Ovary (tissue), 9 donors: ENCODE data around the gene VN1R2. TPM values are rescaled to one million over a fixed set of nuclear protein-coding genes. Genes with fewer than 3 reads are reported as not detected.
A peak's percentile ranks its signal among the peaks of the same experiment; 100 is the strongest.
"Not testable (repeated sequence)": the region's sequence is repeated elsewhere in the genome, so short reads cannot be mapped to it uniquely, and the experiment has no call there.

ENCODE experiments used
- DNase-seq, 5 donors: peaks; one replicate each; pipeline ENCODE4 v3.0.0-alpha.2; 2019 to 2020
- H3K27ac ChIP-seq, 2 donors: fragments of 200-600 bp; one replicate each; pipeline versions ENCODE4 v1.5.1 to v1.8.0; 2019 to 2022
- H3K27me3 ChIP-seq: fragments of 200-600 bp; one replicate; pipeline ENCODE4 v1.8.0; 2022
- H3K36me3 ChIP-seq: fragments of 200-600 bp; sonication (generic); one replicate; pipeline ENCODE4 v1.5.1; 2019
- H3K4me1 ChIP-seq: one replicate; pipeline ENCODE4 v1.8.1; 2013; ENCODE audit warnings: mild to moderate bottlenecking, moderate library complexity; ENCODE audit not compliant: insufficient read depth
- H3K4me3 ChIP-seq: fragments of 200-600 bp; sonication (generic); one replicate; pipeline ENCODE4 v1.5.1; 2017
- H3K9me3 ChIP-seq, 2 donors: fragments of 200-600 bp in 1 of 2; sonication (generic) in 1 of 2; one replicate each; pipeline versions ENCODE4 v1.5.1 to v1.8.1; 2013 to 2019; ENCODE audit warnings: mild to moderate bottlenecking in 1 of 2, moderate library complexity in 1 of 2
- EP300 ChIP-seq: sonication (generic); formaldehyde crosslinking; IDR thresholded peaks from one replicate; pipeline ENCODE4 v1.6.1; 2017; ENCODE audit warnings: antibody characterized with exemption
- POLR2A ChIP-seq: fragments of 450-650 bp; IDR thresholded peaks from one replicate; pipeline ENCODE4 v1.6.1; 2017; ENCODE audit warnings: antibody characterized with exemption, mild to moderate bottlenecking, moderate library complexity
- WGBS, 3 donors: extraction: QIAGEN DNeasy Blood & Tissue Kit in 1 of 3; methylation state at CpG; one replicate each; pipeline versions ENCODE4 v1.1.5 to v1.1.7; 2013 to 2017; 5-methylcytosine and 5-hydroxymethylcytosine counted together
- intact Hi-C, 4 donors: fragments of 100-400 bp; cut with DNase I; formaldehyde crosslinking; loops; one replicate each; pipeline versions ENCODE4 v1.11.0 to v1.15.1; 2022 to 2023
- polyA plus RNA-seq, 2 donors: library from polyadenylated mRNA; stranded (reverse); fragments of 200-250 nt in 1 of 2; fragments of 350-450 nt in 1 of 2; fragmentation: Illumina TruSeq in 1 of 2; extraction: RNeasy Lipid Tissue Mini Kit (QIAGEN cat#74804) in 1 of 2; gene quantifications; one replicate each; pipeline ENCODE4 v1.2.3, GENCODE V29; 2013 to 2014
- total RNA-seq, 7 donors: library from RNA; depleted of rRNA in 2 of 7; stranded (reverse); fragments of >200 nt in 2 of 7; fragmentation: NEBNext Ultra II Directional in 3 of 7; extraction: Animal tissue kit (Norgen Biotek cat#: 25700) in 3 of 7; gene quantifications; one replicate each; pipeline versions ENCODE4 v1.1.0 to v1.2.4, GENCODE V29; 2016 to 2023
- TF ChIP-seq, protein P1 (sequence below), 3 donors: fragments of 450-650 bp in 2 of 3; fragments of 200-600 bp in 1 of 3; IDR thresholded peaks; one replicate each; pipeline versions ENCODE4 v1.5.1 to v1.8.0; 2016 to 2022; ENCODE audit warnings: antibody characterized with exemption in 3 of 3, mild to moderate bottlenecking in 1 of 3
- donor health status: DM: no; HTN: no; CAD: no; lungs with moderate emphysema.
- donor health status: DM: no; HTN: no; CAD: no.
- donor health status: Bipolar disorder and iron deficiency.
- donor health status: DM: yes; HTN: yes; CAD: no.
- donor health status: DM: no; HTN: no; CAD: no.
- donor health status: DM: yes; HTN: yes; CAD: no.

The VN1R2 gene
- total and polyA plus RNA-seq, 9 donors: 0.25 TPM; not detected in 8

DNA sequence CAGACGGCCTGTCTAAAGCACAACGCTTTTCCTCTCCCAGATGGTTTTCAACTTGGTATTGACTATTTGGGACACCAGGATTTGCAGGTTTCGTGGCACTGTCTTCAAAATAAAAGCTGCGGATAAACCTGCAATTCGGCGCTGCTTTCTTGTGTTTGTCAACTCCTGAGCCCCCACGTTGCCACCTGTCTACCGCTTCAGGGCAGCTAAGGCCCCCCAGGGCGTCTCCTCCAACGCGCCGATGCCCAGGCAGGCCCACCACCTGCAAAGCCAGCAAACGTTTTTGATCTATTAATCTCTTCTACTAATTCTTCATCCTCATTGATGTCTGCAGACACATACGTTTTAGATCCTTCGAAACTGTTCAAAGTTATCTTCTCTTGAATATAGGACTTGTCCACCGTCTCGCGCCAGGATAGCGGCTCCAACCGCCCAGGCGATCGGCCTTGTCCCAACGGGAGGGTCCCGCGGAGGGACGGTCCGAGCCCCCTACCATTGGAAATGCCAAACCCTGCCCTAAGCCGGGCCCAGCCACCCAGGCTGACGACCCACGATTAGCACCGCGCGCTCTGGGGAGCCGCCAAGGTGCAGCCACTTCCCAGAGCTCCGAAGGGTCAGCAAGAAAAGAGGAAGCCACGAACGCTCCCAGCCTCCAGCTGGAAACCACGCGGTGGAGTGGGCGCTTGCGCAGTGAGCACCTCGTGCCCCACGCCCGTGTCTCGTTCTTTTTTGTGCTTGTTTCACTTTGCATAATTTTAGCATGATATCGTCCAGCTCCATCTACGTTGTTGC lies 32.9 kb downstream of the VN1R2 start:
- no peaks in the 10 kb centered on the region for H3K36me3 ChIP-seq
- no peak for DNase-seq
- TF ChIP-seq POLR2A (no peak), EP300 (no peak)
- TF ChIP-seq, protein P1, sequence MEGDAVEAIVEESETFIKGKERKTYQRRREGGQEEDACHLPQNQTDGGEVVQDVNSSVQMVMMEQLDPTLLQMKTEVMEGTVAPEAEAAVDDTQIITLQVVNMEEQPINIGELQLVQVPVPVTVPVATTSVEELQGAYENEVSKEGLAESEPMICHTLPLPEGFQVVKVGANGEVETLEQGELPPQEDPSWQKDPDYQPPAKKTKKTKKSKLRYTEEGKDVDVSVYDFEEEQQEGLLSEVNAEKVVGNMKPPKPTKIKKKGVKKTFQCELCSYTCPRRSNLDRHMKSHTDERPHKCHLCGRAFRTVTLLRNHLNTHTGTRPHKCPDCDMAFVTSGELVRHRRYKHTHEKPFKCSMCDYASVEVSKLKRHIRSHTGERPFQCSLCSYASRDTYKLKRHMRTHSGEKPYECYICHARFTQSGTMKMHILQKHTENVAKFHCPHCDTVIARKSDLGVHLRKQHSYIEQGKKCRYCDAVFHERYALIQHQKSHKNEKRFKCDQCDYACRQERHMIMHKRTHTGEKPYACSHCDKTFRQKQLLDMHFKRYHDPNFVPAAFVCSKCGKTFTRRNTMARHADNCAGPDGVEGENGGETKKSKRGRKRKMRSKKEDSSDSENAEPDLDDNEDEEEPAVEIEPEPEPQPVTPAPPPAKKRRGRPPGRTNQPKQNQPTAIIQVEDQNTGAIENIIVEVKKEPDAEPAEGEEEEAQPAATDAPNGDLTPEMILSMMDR (IDR thresholded peaks at IDR 0.05): no peak
- intact Hi-C loops: no loop called here
- no peaks in the 10 kb centered on the region for H3K4me1 ChIP-seq
- H3K27me3 ChIP-seq: no peaks in the 10 kb centered on the region
- no peak overlapping the region for H3K4me3 ChIP-seq
- H3K9me3 ChIP-seq: peaks cover 0 to 7% of the 10 kb centered on the region in 2 donors
- H3K27ac ChIP-seq: no peak overlapping the region
- 89 to 91% (median 91%) methylated on average over 47 of the region's 47 CpGs for WGBS, 3 donors

DNA sequence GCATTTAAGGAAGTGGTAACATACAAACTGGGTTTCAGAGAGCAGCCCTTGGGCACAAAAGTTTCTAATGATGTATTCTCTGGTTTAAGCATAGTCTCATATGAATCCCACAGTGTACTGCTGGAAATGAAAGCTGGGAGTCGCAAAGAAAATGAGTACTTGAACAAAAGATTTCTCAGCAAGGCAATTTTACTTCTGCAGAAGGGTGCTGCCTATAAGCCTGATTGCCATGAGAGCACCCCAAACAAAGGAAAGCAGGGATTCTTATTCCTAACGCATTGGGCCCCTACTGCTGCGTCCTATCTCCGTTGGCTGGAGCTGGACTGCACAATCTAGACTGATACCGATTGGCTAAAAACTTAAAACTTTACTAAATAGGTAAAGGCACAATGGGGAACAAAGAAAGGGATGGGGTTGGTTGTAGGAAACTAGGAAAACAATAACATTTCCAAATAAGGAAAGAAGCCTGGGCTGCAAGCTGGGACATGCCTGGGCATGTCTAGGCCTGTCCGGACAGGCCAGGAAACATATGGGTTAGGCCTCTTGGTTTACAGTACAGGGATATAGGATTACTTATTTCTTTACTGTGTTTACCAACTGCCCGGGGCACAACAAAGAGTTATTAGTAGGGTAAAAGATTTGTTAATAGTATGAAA lies 36.8 kb downstream of the VN1R2 start:
- Histone ChIP-seq H3K4me1 (no peaks in the 10 kb centered on the region), H3K27me3 (no peaks in the 10 kb centered on the region), H3K4me3 (no peak overlapping the region), H3K27ac (no peak overlapping the region), H3K36me3 (no peaks in the 10 kb centered on the region), H3K9me3 (peaks cover 0 to 14% of the 10 kb centered on the region in 2 donors)
- TF ChIP-seq, protein P1 (IDR thresholded peaks at IDR 0.05): no peak
- TF ChIP-seq EP300 (no peak), POLR2A (no peak)
- no peak for DNase-seq
- 78 to 83% (median 78%) methylated on average over 7 of the region's 7 CpGs for WGBS, 3 donors
- intact Hi-C loops: no loop called here

DNA sequence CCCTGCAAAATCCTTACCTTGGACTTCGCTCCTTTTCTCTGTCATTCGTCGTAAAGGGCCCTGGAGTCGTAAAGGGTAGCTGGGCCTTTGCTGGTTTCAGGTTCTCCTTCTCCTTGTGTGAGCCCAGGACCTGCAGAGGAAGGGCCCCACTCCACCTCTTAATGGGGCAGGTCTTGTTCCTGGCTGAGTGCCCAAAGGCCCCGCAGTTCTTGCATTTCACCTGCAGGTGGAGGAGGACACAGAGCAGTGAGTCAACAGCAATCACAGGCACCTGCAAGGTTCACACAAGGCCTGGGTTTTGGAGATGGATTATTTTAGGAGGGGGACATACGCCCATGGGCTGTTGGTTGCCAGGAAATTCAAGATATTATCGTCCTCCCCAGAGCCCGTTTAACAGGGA lies 43.2 kb downstream of the VN1R2 start:
- intact Hi-C loops, DNase-seq: not testable (repeated sequence)
- WGBS, 3 donors: 29 to 57% methylated on average over 1 to 3 of the region's 8 CpGs; no CpG with 5 or more reads in 1 of the 3 donors

DNA sequence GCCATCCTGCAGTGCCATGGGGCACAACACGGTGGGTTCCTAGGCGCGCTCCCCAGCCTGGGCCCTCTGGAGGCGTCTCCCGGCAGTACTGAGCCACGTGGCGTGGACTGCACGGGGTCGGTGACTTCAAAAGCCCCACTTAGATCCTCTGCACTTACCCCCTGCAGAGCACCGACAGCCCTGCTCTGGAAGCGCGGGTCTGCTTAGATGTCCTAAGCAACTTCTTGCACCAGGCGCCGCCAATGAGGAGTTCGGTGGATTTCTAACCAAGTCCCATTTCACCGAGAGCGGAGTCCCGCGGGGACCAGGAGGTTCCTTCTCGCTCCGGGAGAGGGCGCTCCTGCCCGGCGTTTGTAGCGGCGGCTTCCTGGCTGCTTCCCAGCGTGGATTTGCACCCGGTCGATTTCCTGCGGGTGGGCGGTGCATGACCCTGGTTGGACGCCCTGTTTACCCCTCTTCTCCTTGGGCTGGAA lies 50.3 kb downstream of the VN1R2 start:
- Histone ChIP-seq H3K4me3 (no peak overlapping the region), H3K36me3 (no peaks in the 10 kb centered on the region), H3K27me3 (no peaks in the 10 kb centered on the region), H3K9me3 (no peaks in the 10 kb centered on the region), H3K4me1 (peaks cover 4% of the 10 kb centered on the region), H3K27ac (no peak overlapping the region)
- intact Hi-C loops: no loop called here
- WGBS, 3 donors: 1 to 5% (median 4%) methylated on average over 32 of the region's 32 CpGs
- no peak for TF ChIP-seq EP300
- TF ChIP-seq, protein P1 (IDR thresholded peaks at IDR 0.05): peak in 1 of 3 donors; percentile 12
- TF ChIP-seq POLR2A: no peak
- DNase-seq: peak in 3 of 5 donors; percentile 20 to 61 (median 47)

More for the DNA sequence above, 43.2 kb downstream of the VN1R2 start:
- not testable (repeated sequence) for H3K36me3 ChIP-seq, H3K27ac ChIP-seq, H3K4me1 ChIP-seq, H3K4me3 ChIP-seq, H3K27me3 ChIP-seq, H3K9me3 ChIP-seq

Other genes with a start within 250 kb of the VN1R2 start
- not detected for gene ERVV-1, start 244.4 kb upstream of the VN1R2 start, total RNA-seq
- not detected for gene ERVV-1, start 244.4 kb upstream of the VN1R2 start, polyA plus RNA-seq
- gene ERVV-2, start 213.6 kb upstream of the VN1R2 start, total RNA-seq: not detected
- not detected for gene ERVV-2, start 213.6 kb upstream of the VN1R2 start, polyA plus RNA-seq
- 10 to 100 TPM; 34.3 to 53.2 (median 37.6) TPM for gene ZNF160, start 154.9 kb upstream of the VN1R2 start, total RNA-seq
- gene ZNF160, start 154.9 kb upstream of the VN1R2 start, polyA plus RNA-seq: 10 to 100 TPM; 21.7 to 21.9 TPM
- gene ZNF415, start 125.4 kb upstream of the VN1R2 start, total RNA-seq: 10 to 100 TPM in 6 of 7 donors, 1 to 10 TPM in 1; 7.0 to 18.6 (median 12.4) TPM
- 10 to 100 TPM in 1 of 2 donors, 1 to 10 TPM in 1; 9.1 to 12.0 TPM for gene ZNF415, start 125.4 kb upstream of the VN1R2 start, polyA plus RNA-seq
- gene ZNF347, start 99.2 kb upstream of the VN1R2 start, total RNA-seq: 10 to 100 TPM; 10.6 to 20.5 (median 15.6) TPM
- gene ZNF347, start 99.2 kb upstream of the VN1R2 start, polyA plus RNA-seq: 1 to 10 TPM; 4.4 to 9.5 TPM
- gene ZNF665, start 64.9 kb upstream of the VN1R2 start, total RNA-seq: 10 to 100 TPM in 3 of 7 donors, 1 to 10 TPM in 4; 3.9 to 13.0 (median 8.8) TPM
- 10 to 100 TPM in 1 of 2 donors, 1 to 10 TPM in 1; 9.2 to 10.2 TPM for gene ZNF665, start 64.9 kb upstream of the VN1R2 start, polyA plus RNA-seq
- gene ZNF677, start 3.4 kb upstream of the VN1R2 start, total RNA-seq: 10 to 100 TPM; 19.4 to 31.3 (median 28.8) TPM
- gene ZNF677, start 3.4 kb upstream of the VN1R2 start, polyA plus RNA-seq: 10 to 100 TPM; 19.1 to 23.7 TPM
- not detected for gene VN1R4, start 9.4 kb downstream of the VN1R2 start, total RNA-seq
- gene VN1R4, start 9.4 kb downstream of the VN1R2 start, polyA plus RNA-seq: not detected
- gene ZNF845, start 75.5 kb downstream of the VN1R2 start, total RNA-seq: 1 to 10 TPM; 3.1 to 8.2 (median 7.3) TPM
- 1 to 10 TPM; 3.3 to 3.8 TPM for gene ZNF845, start 75.5 kb downstream of the VN1R2 start, polyA plus RNA-seq
- 10 to 100 TPM in 6 of 7 donors, 1 to 10 TPM in 1; 4.0 to 25.7 (median 18.8) TPM for gene ZNF525, start 107.4 kb downstream of the VN1R2 start, total RNA-seq
- gene ZNF525, start 107.4 kb downstream of the VN1R2 start, polyA plus RNA-seq: 1 to 10 TPM; 6.2 to 8.1 TPM
- gene ZNF765, start 136.9 kb downstream of the VN1R2 start, total RNA-seq: 10 to 100 TPM in 6 of 7 donors, 1 to 10 TPM in 1; 9.2 to 27.9 (median 21.8) TPM
- 1 to 10 TPM; 6.8 to 9.8 TPM for gene ZNF765, start 136.9 kb downstream of the VN1R2 start, polyA plus RNA-seq
- gene ZNF761, start 173.7 kb downstream of the VN1R2 start, total RNA-seq: 10 to 100 TPM in 5 of 7 donors, 1 to 10 TPM in 2; 8.5 to 19.5 (median 10.3) TPM
- 1 to 10 TPM; 6.7 to 7.8 TPM for gene ZNF761, start 173.7 kb downstream of the VN1R2 start, polyA plus RNA-seq
- 1 to 10 TPM; 2.0 to 6.0 (median 3.2) TPM for gene ZNF813, start 209.4 kb downstream of the VN1R2 start, total RNA-seq
- gene ZNF813, start 209.4 kb downstream of the VN1R2 start, polyA plus RNA-seq: 1 to 10 TPM; 1.9 to 2.1 TPM